K562 (cell line): ENCODE results near the gene MKRN2OS. TPM values are rescaled to one million over a fixed set of nuclear protein-coding genes. Genes with fewer than 3 reads are reported as not detected.

Source experiments
- ATF7 ChIP-seq: fragments of 450-650 bp; IDR thresholded peaks from 2 replicates; pipeline ENCODE4 v1.7.1; 2014; ENCODE audit warnings: mild to moderate bottlenecking, moderate library complexity
- CEBPG ChIP-seq, 3 experiments: fragments of 200-800 bp in 1 of 3; sonication (Bioruptor generic) in 1 of 3; sonication (generic) in 1 of 3; formaldehyde crosslinking in 1 of 3; IDR thresholded peaks in 2 of 3; conservative IDR thresholded peaks in 1 of 3; 2 replicates each; pipeline versions ENCODE4 v1.6.1 to v1.8.0; 2016 to 2022; ENCODE audit warnings: missing compliant biosample characterization in 2 of 3, missing genetic modification characterization in 2 of 3, mild to moderate bottlenecking in 1 of 3, missing genetic modification reagents in 1 of 3
- ELF4 ChIP-seq: fragments of 450-650 bp; formaldehyde crosslinking; IDR thresholded peaks from 2 replicates; pipeline ENCODE4 v1.4.0; 2022; ENCODE audit warnings: missing genetic modification characterization
- EP400 ChIP-seq: fragments of 450-650 bp; IDR thresholded peaks from 2 replicates; pipeline ENCODE4 v1.6.1; 2017; ENCODE audit warnings: antibody characterized with exemption, mild to moderate bottlenecking, moderate library complexity
- ETS2 ChIP-seq: IDR thresholded peaks from 2 replicates; pipeline ENCODE4 v1.6.1; 2016; ENCODE audit warnings: borderline replicate concordance, missing genetic modification characterization, mild to moderate bottlenecking, moderate library complexity, missing compliant biosample characterization; ENCODE audit not compliant: poor library complexity, severe bottlenecking
- HDAC1 ChIP-seq, 2 experiments: fragments of 450-650 bp; IDR thresholded peaks; 2 replicates each; pipeline ENCODE4 v1.6.1; 2016 to 2017; ENCODE audit warnings: inconsistent platforms in 1 of 2, mild to moderate bottlenecking in 1 of 2, moderate library complexity in 1 of 2
- HNRNPLL ChIP-seq: fragments of 200-400 bp; formaldehyde crosslinking; IDR thresholded peaks from 2 replicates; pipeline ENCODE4 v1.6.1; 2017; ENCODE audit warnings: low read length, low read depth, mild to moderate bottlenecking; ENCODE audit not compliant: poor library complexity, severe bottlenecking
- MECOM ChIP-seq: fragments of 250-450 bp; sonication (Bioruptor Pico); IDR thresholded peaks from 2 replicates; pipeline ENCODE4 v1.8.0; 2022; ENCODE audit warnings: inconsistent platforms
- MEF2A ChIP-seq: IDR thresholded peaks from 2 replicates; pipeline ENCODE4 v1.6.1; 2011; ENCODE audit warnings: low read depth, mild to moderate bottlenecking, low read length, moderate library complexity; ENCODE audit not compliant: control insufficient read depth
- NRF1 ChIP-seq, 2 experiments: fragments of 450-650 bp; IDR thresholded peaks in 1 of 2; conservative IDR thresholded peaks in 1 of 2; 2 replicates each; pipeline ENCODE4 v1.6.1; 2014; ENCODE audit warnings: mild to moderate bottlenecking in 2 of 2
- OTX1 ChIP-seq: fragments of 450-650 bp; formaldehyde crosslinking; IDR thresholded peaks from 2 replicates; pipeline ENCODE4 v1.4.0; 2022; ENCODE audit warnings: mild to moderate bottlenecking
- PHB2 ChIP-seq: fragments of 450-650 bp; IDR thresholded peaks from 2 replicates; pipeline ENCODE4 v1.6.1; 2017; ENCODE audit warnings: low read depth
- PHF8 ChIP-seq: fragments of 200-600 bp; sonication (generic); IDR thresholded peaks from 2 replicates; pipeline ENCODE4 v1.6.1; 2012; ENCODE audit warnings: mixed run types, mild to moderate bottlenecking, inconsistent platforms, low read length, moderate library complexity, borderline replicate concordance
- POLR2A ChIP-seq: fragments of 450-650 bp; conservative IDR thresholded peaks from 2 replicates; pipeline ENCODE4 v1.6.1; 2016
- PTBP1 ChIP-seq: fragments of 200-400 bp; formaldehyde crosslinking; IDR thresholded peaks from 2 replicates; pipeline ENCODE4 v1.6.1; 2017; ENCODE audit warnings: low read depth, low read length
- PTRF ChIP-seq: fragments of 450-650 bp; IDR thresholded peaks from 2 replicates; pipeline ENCODE4 v1.6.1; 2016; ENCODE audit warnings: mild to moderate bottlenecking, missing genetic modification characterization, missing compliant biosample characterization
- RAD21 ChIP-seq, 2 experiments: fragments of 250-450 bp in 1 of 2; fragments of 450-650 bp in 1 of 2; sonication (Bioruptor Pico) in 1 of 2; formaldehyde crosslinking in 1 of 2; IDR thresholded peaks in 1 of 2; conservative IDR thresholded peaks in 1 of 2; 2 replicates each; pipeline versions ENCODE4 v1.4.0 to v1.8.0; 2020 to 2022; ENCODE audit warnings: mild to moderate bottlenecking in 2 of 2, moderate library complexity in 1 of 2
- RBM34 ChIP-seq: fragments of 200-400 bp; formaldehyde crosslinking; IDR thresholded peaks from 2 replicates; pipeline ENCODE4 v1.6.1; 2018; ENCODE audit warnings: low read length, borderline replicate concordance; ENCODE audit not compliant: insufficient read depth
- SP2 ChIP-seq: IDR thresholded peaks from 2 replicates; pipeline ENCODE4 v1.6.1; 2011; ENCODE audit warnings: mild to moderate bottlenecking, low read depth, low read length, moderate library complexity; ENCODE audit not compliant: poor library complexity, severe bottlenecking; ENCODE audit errors: extremely low read depth
- TEAD2 ChIP-seq: fragments of 450-650 bp; IDR thresholded peaks from 2 replicates; pipeline ENCODE4 v1.6.1; 2016; ENCODE audit warnings: missing genetic modification characterization, control low read depth, missing compliant biosample characterization
- TFAP4 ChIP-seq: sonication (generic); formaldehyde crosslinking; IDR thresholded peaks from 2 replicates; pipeline ENCODE4 v1.8.0; 2022; ENCODE audit warnings: missing genetic modification reagents, mild to moderate bottlenecking, moderate library complexity, borderline replicate concordance
- TRIM28 ChIP-seq: fragments of 450-650 bp; IDR thresholded peaks from 2 replicates; pipeline ENCODE4 v1.6.1; 2017
- U2AF2 ChIP-seq: fragments of 200-400 bp; formaldehyde crosslinking; optimal IDR thresholded peaks from 2 replicates; pipeline ENCODE3; 2017; ENCODE audit warnings: low read depth, mild to moderate bottlenecking, low read length
- XRCC3 ChIP-seq: fragments of 450-650 bp; IDR thresholded peaks from 2 replicates; pipeline ENCODE4 v1.6.1; 2017; ENCODE audit warnings: mild to moderate bottlenecking, moderate library complexity
- ZNF561 ChIP-seq: fragments of 450-650 bp; formaldehyde crosslinking; conservative IDR thresholded peaks from 2 replicates; pipeline ENCODE4 v1.4.0; 2020; ENCODE audit warnings: mild to moderate bottlenecking, moderate library complexity
- polyA plus RNA-seq, 8 experiments: library from polyadenylated mRNA; depleted of rRNA in 4 of 8; stranded (reverse) in 5 of 8; unstranded in 3 of 8; fragments of >200 nt; fragmentation: Nextera tagmentation in 2 of 8; fragmentation: Illumina TruSeq in 1 of 8; extraction: Ambion mirVana in 2 of 8; extraction: Trizol in 1 of 8; gene quantifications; 2 replicates each; pipeline versions ENCODE4 v1.2.1 to v1.2.3, GENCODE V29; 2011 to 2014; ENCODE audit warnings: inconsistent platforms in 1 of 8, missing spikeins in 1 of 8
- total RNA-seq, 7 experiments: library from RNA; depleted of rRNA in 6 of 7; stranded (reverse); fragments of >200 nt in 6 of 7; fragmentation: Illumina TruSeq in 2 of 7; extraction: Trizol in 2 of 7; gene quantifications; 2 replicates each; pipeline versions ENCODE4 v1.2.1 to v1.2.3, GENCODE V29; 2011 to 2021; ENCODE audit warnings: low replicate concordance in 1 of 7
- TF ChIP-seq, protein P1 (sequence below): sonication (generic); formaldehyde crosslinking; IDR thresholded peaks from 2 replicates; pipeline ENCODE4 v1.9.0; 2022; ENCODE audit warnings: mild to moderate bottlenecking, missing genetic modification reagents
- TF ChIP-seq, protein P2 (sequence below): fragments of 250-450 bp; sonication (Bioruptor Pico); IDR thresholded peaks from 2 replicates; pipeline ENCODE4 v1.4.0; 2020; ENCODE audit warnings: borderline replicate concordance

Gene MKRN2OS
- total and polyA plus RNA-seq, 9 of the 15 experiments (the other 6 are each of a cell fraction or from before 2014, with no cell fraction given) = 0.11 to 0.27 (median 0.17) TPM; not detected in 6

DNA sequence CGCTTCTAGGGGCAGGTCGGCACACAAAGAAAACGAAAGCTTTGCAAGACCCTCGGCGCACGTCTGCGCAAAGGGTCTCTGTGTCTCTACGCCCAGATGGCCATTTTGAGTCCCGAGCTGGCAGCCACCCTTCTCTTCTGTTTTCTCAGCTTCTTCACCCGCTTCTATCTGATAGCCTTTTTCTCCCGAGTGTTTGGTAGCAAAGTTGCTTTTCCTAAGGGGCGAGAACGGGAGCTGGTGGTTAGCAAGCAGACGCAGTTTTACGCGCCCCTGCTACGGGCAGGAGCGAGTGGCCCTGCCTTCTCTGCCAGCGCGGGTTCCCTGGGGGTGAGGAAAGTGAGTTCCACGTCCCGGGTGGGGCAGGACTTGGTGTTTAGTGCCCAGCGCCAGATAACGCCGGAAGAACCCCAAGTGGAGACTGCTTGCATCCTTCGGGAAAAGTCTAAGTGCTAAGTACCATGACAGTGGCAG is 8.7 kb upstream of the MKRN2OS start (continued):
- TF ChIP-seq PHF8 = peak; percentile 41; the same call in 1 of the 2 replicates
- TF ChIP-seq POLR2A = peak; percentile 58
- TF ChIP-seq MECOM (CRISPR knock-in tag) = no peak
- TF ChIP-seq, protein P1, sequence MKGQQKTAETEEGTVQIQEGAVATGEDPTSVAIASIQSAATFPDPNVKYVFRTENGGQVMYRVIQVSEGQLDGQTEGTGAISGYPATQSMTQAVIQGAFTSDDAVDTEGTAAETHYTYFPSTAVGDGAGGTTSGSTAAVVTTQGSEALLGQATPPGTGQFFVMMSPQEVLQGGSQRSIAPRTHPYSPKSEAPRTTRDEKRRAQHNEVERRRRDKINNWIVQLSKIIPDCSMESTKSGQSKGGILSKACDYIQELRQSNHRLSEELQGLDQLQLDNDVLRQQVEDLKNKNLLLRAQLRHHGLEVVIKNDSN = no peak
- no peak for TF ChIP-seq U2AF2
- no peak for TF ChIP-seq TRIM28
- TF ChIP-seq NRF1 (conservative IDR thresholded peaks at IDR 0.05 in 1 of 2, IDR thresholded peaks at IDR 0.05 in 1 of 2) = peak; percentile 42 to 44; a peak in 3 of 4 replicates
- TF ChIP-seq ELF4 (CRISPR knock-in tag) = no peak
- TF ChIP-seq ATF7 = no peak
- TF ChIP-seq XRCC3 = no peak
- no peak for TF ChIP-seq PTBP1
- TF ChIP-seq CEBPG (CRISPR knock-in tag; IDR thresholded peaks at IDR 0.05) = no peak
- TF ChIP-seq CEBPG (tag; conservative IDR thresholded peaks at IDR 0.05 in 1 of 2, IDR thresholded peaks at IDR 0.05 in 1 of 2) = no peak
- 0 out of 2 replicates have a peak, but pooled peaks have one; percentile 46 for TF ChIP-seq TFAP4 (CRISPR knock-in tag)
- TF ChIP-seq PHB2 = no peak
- no peak for TF ChIP-seq EP400
- TF ChIP-seq HDAC1 (IDR thresholded peaks at IDR 0.05) = 0 out of 4 replicates have a peak, but pooled peaks of 1 of the 2 experiments have one; percentile 30
- no peak for TF ChIP-seq RAD21 (CRISPR knock-in tag; conservative IDR thresholded peaks at IDR 0.05 in 1 of 2, IDR thresholded peaks at IDR 0.05 in 1 of 2)
- TF ChIP-seq, protein P2, sequence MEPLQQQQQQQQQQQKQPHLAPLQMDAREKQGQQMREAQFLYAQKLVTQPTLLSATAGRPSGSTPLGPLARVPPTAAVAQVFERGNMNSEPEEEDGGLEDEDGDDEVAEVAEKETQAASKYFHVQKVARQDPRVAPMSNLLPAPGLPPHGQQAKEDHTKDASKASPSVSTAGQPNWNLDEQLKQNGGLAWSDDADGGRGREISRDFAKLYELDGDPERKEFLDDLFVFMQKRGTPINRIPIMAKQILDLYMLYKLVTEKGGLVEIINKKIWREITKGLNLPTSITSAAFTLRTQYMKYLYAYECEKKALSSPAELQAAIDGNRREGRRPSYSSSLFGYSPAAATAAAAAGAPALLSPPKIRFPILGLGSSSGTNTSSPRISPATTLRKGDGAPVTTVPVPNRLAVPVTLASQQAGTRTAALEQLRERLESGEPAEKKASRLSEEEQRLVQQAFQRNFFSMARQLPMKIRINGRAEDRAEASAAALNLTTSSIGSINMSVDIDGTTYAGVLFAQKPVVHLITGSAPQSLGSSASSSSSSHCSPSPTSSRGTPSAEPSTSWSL (CRISPR knock-in tag) = no peak
- TF ChIP-seq SP2 = no peak
- no peak for TF ChIP-seq HNRNPLL
- TF ChIP-seq MEF2A = no peak
- TF ChIP-seq PTRF (tag) = no peak
- TF ChIP-seq OTX1 = no peak
- TF ChIP-seq RBM34 = no peak
- no peak for TF ChIP-seq ETS2 (tag)
- TF ChIP-seq ZNF561 (CRISPR knock-in tag) = no peak
- TF ChIP-seq TEAD2 (tag) = no peak
